Right lobe of liver (tissue), 6 donors: ENCODE measurements around the gene ENOX1. TPM values are rescaled to one million over a fixed set of nuclear protein-coding genes. Genes with fewer than 3 reads are reported as not detected.

Experiments
- ATAC-seq, 4 donors: fragments of 200-7000 bp; cut with Tn5 transposase; one replicate each; pipeline ENCODE4 v1.9.1; 2020; ENCODE audit warnings: mild to moderate bottlenecking in 4 of 4, moderate library complexity in 4 of 4
- DNase-seq, 3 donors: peaks; one replicate each; pipeline ENCODE4 v3.0.0-alpha.2; 2020
- H3K27ac ChIP-seq, 3 donors: fragments of 200-600 bp; one replicate each; pipeline ENCODE4 v1.8.0; 2022
- H3K27me3 ChIP-seq, 2 donors: fragments of 200-600 bp; one replicate each; pipeline ENCODE4 v1.8.0; 2022
- H3K36me3 ChIP-seq, 4 donors: fragments of 200-600 bp; sonication (generic) in 1 of 4; one replicate each; pipeline versions ENCODE4 v1.5.1 to v1.8.0; 2017 to 2022; ENCODE audit warnings: control low read depth in 1 of 4
- H3K4me1 ChIP-seq, 4 donors: fragments of 200-600 bp; sonication (generic) in 1 of 4; one replicate each; pipeline versions ENCODE4 v1.5.1 to v1.8.0; 2017 to 2022; ENCODE audit warnings: control low read depth in 1 of 4
- H3K4me3 ChIP-seq, 3 donors: fragments of 200-600 bp; one replicate each; pipeline ENCODE4 v1.8.0; 2022
- H3K9me3 ChIP-seq, 4 donors: fragments of 200-600 bp; sonication (generic) in 1 of 4; one replicate each; pipeline versions ENCODE4 v1.5.1 to v1.8.0; 2017 to 2022; ENCODE audit warnings: control low read depth in 1 of 4
- POLR2A ChIP-seq: fragments of 450-650 bp; IDR thresholded peaks from one replicate; pipeline ENCODE4 v1.6.1; 2017; ENCODE audit warnings: antibody characterized with exemption, mild to moderate bottlenecking
- WGBS: methylation state at CpG from one replicate; pipeline ENCODE4 v1.1.6; 2018; ENCODE audit warnings: low coverage, low lambda C conversion rate; ENCODE audit not compliant: insufficient coverage; ENCODE audit errors: missing lambda C conversion rate; 5-methylcytosine and 5-hydroxymethylcytosine counted together
- intact Hi-C, 2 donors: fragments of 100-400 bp; cut with DNase I; formaldehyde crosslinking; loops; one replicate each; pipeline versions ENCODE4 v1.11.2 to v1.14.1; 2022
- total RNA-seq, 6 experiments: library from RNA; depleted of rRNA in 2 of 6; stranded (reverse); fragments of >200 nt in 2 of 6; fragmentation: NEBNext Ultra II Directional in 3 of 6; extraction: Animal tissue kit (Norgen Biotek cat#: 25700) in 3 of 6; gene quantifications; one replicate each; pipeline versions ENCODE4 v1.1.0 to v1.2.4, GENCODE V29; 2016 to 2023
- TF ChIP-seq, protein P1 (sequence below), 4 donors: fragments of 200-600 bp in 3 of 4; fragments of 450-650 bp in 1 of 4; IDR thresholded peaks; one replicate each; pipeline versions ENCODE4 v1.5.1 to v1.8.0; 2016 to 2022; ENCODE audit warnings: antibody characterized with exemption in 4 of 4, mild to moderate bottlenecking in 2 of 4
- donor health status: DM: no; HTN: yes; CAD: no.
- donor health status: DM: no; HTN: no; CAD: no.
- donor health status: DM: no; HTN: no; CAD: no.
- donor health status: DM: no; HTN: yes; CAD: no.
- donor health status: DM: no; HTN: yes; CAD: no.

ENOX1 gene
- total RNA-seq, 6 experiments from 2014 or later, result 0.07 to 0.16 TPM; not detected in 4

DNA sequence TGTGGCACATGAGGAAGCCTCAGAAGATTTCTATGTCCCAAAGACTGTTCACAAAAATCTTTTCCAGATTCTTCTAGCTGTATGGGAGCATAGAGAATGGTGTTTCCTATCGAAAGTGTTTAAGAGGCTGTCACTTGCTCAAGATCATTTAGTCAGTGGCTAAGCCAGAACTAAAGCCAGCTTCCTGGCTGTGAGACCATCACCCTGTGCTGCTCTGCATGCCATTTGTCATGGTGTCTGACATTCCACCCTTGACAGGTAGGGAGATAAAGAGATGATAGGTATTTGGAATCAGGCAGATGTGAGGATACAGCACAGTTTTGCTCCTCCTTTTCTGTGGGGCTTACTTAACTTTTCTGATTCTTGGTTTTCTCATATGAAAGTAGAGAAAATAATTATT, 586.0 kb downstream of the ENOX1 start:
- no peaks in the 10 kb centered on the region for H3K4me1 ChIP-seq
- no peaks in the 10 kb centered on the region for H3K27me3 ChIP-seq
- H3K36me3 ChIP-seq, result no peaks in the 10 kb centered on the region
- ATAC-seq (no peak), DNase-seq (no peak)
- intact Hi-C loops, result no loop called here
- no peak overlapping the region for H3K4me3 ChIP-seq
- H3K9me3 ChIP-seq, result no peaks in the 10 kb centered on the region
- H3K27ac ChIP-seq, result no peak overlapping the region
- TF ChIP-seq POLR2A, result no peak
- TF ChIP-seq, protein P1, sequence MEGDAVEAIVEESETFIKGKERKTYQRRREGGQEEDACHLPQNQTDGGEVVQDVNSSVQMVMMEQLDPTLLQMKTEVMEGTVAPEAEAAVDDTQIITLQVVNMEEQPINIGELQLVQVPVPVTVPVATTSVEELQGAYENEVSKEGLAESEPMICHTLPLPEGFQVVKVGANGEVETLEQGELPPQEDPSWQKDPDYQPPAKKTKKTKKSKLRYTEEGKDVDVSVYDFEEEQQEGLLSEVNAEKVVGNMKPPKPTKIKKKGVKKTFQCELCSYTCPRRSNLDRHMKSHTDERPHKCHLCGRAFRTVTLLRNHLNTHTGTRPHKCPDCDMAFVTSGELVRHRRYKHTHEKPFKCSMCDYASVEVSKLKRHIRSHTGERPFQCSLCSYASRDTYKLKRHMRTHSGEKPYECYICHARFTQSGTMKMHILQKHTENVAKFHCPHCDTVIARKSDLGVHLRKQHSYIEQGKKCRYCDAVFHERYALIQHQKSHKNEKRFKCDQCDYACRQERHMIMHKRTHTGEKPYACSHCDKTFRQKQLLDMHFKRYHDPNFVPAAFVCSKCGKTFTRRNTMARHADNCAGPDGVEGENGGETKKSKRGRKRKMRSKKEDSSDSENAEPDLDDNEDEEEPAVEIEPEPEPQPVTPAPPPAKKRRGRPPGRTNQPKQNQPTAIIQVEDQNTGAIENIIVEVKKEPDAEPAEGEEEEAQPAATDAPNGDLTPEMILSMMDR (IDR thresholded peaks at IDR 0.05), result no peak
- 50% methylated on average over 1 of the region's 1 CpG for WGBS

DNA sequence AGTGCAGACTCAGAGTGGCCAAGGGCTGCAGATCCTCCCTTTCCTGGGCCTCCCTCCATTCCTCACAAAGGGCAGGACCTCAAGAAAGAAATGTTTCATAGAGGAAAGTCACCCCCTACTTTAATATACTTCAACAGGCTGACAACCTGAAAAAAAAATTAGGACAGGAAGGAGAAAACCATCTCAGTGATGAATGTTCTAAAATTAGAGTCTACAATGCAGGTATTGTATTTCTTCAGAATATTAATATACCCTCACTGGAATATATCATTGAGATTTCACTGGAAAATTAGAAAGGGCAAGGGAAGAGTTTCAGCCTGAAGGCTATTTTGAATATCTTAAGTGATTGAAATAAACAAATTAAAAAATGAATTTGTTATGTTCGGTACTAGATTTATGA, 586.5 kb downstream of the ENOX1 start:
- H3K27ac ChIP-seq, result no peak overlapping the region
- DNase-seq (no peak), ATAC-seq (no peak)
- intact Hi-C loops, result no loop called here
- no peak overlapping the region for H3K4me3 ChIP-seq
- no peaks in the 10 kb centered on the region for H3K4me1 ChIP-seq
- WGBS, result 63% methylated on average over 1 of the region's 1 CpG
- no peaks in the 10 kb centered on the region for H3K36me3 ChIP-seq
- TF ChIP-seq, protein P1 (IDR thresholded peaks at IDR 0.05), result no peak
- TF ChIP-seq POLR2A, result no peak
- H3K27me3 ChIP-seq, result no peaks in the 10 kb centered on the region
- no peaks in the 10 kb centered on the region for H3K9me3 ChIP-seq

DNA sequence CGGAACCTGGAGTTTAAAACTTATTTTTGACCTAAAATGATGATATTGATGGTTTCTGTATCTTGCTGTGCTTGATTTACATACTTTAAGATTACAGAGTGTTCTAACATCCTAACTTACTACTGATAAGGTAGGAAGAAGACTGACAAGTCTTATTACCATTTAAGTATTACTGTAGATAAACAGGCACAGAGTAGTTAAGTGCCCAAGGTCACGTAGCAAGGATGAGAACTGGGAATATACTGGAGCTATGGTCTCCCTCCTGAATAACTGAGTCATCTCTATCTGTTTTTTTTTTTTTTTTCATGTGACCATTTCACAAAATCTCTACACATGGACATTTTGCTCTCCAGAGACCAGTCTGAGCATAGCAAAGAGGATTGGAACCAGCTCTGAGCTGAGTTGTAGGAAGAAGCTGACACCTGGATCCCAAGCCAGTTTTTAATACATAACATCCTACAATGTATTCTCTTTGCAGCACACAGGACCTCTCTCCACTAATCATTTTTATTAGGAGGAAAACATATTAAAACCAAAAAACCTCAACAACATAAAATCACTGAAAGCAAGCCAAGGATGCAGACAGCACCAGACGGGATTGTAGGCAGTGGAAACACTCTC, 589.9 kb downstream of the ENOX1 start:
- intact Hi-C loops, result no loop called here
- ATAC-seq (no peak), DNase-seq (no peak)
- H3K36me3 ChIP-seq, result no peaks in the 10 kb centered on the region
- no peaks in the 10 kb centered on the region for H3K4me1 ChIP-seq
- H3K9me3 ChIP-seq, result no peaks in the 10 kb centered on the region
- WGBS, result 59% methylated on average over 3 of the region's 3 CpGs
- H3K27ac ChIP-seq, result no peak overlapping the region
- TF ChIP-seq, protein P1 (IDR thresholded peaks at IDR 0.05), result no peak
- TF ChIP-seq POLR2A, result no peak
- no peaks in the 10 kb centered on the region for H3K27me3 ChIP-seq
- H3K4me3 ChIP-seq, result no peak overlapping the region

DNA sequence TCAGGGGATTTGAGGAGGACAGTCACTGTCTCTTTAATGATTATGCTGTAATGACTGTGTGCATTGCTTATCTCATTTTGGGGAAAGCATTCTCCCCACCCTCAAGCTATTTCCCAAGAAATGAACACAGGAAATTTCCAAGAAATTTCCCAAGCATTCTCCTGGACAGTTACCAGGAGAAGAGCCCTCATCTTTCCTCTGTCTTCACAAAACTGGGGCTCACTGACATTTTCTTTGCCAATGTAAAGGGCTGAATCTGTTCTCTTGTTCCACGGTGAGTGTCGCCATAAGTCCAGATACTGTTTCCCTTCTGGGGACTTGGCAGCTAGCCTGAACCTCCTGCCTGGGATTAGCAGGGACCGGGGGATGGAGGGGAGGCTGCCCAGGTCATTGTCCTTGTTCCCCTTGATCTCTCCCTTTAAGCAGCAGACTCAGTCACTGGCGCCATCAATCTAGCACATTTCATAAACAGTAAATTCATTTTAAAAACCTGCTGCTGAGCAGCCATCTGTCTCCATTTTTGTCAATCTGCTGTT, 590.6 kb downstream of the ENOX1 start:
- no peak for ATAC-seq

More for the DNA sequence above, 590.6 kb downstream of the ENOX1 start:
- 26% methylated on average over 4 of the region's 4 CpGs for WGBS
- intact Hi-C loops, result no loop called here
- Histone ChIP-seq H3K27me3 (no peaks in the 10 kb centered on the region), H3K9me3 (no peaks in the 10 kb centered on the region), H3K4me3 (no peak overlapping the region), H3K36me3 (no peaks in the 10 kb centered on the region), H3K27ac (no peak overlapping the region), H3K4me1 (no peaks in the 10 kb centered on the region)
- DNase-seq, result no peak
- no peak for TF ChIP-seq POLR2A
- TF ChIP-seq, protein P1 (IDR thresholded peaks at IDR 0.05), result no peak
